Progenitor cell of endocrine pancreas (in vitro differentiated cells): ENCODE results near the gene ENOSF1. TPM values are rescaled to one million over a fixed set of nuclear protein-coding genes. Genes with fewer than 3 reads are reported as not detected.

ENCODE experiments used
- DNase-seq: peaks from one replicate; pipeline ENCODE4 v3.0.0; 2021; ENCODE audit warnings: low spot score; ENCODE audit not compliant: unreplicated experiment
- H3K27ac Mint-ChIP-seq: 2 replicates; pipeline ENCODE4 v1.8.0; 2021; ENCODE audit warnings: mild to moderate bottlenecking, moderate library complexity, mixed read lengths
- H3K27me3 Mint-ChIP-seq: 2 replicates; pipeline ENCODE4 v1.8.0; 2021; ENCODE audit warnings: mixed read lengths
- H3K36me3 Mint-ChIP-seq: 2 replicates; pipeline ENCODE4 v1.8.0; 2022; ENCODE audit warnings: mixed read lengths; ENCODE audit not compliant: insufficient read depth
- H3K4me1 Mint-ChIP-seq: 2 replicates; pipeline ENCODE4 v1.8.0; 2021; ENCODE audit warnings: low read depth, mixed read lengths
- H3K4me3 Mint-ChIP-seq: 2 replicates; pipeline ENCODE4 v1.8.0; 2021; ENCODE audit warnings: low read depth, mild to moderate bottlenecking, moderate library complexity, mixed read lengths
- H3K9me3 Mint-ChIP-seq: 2 replicates; pipeline ENCODE4 v1.8.0; 2021; ENCODE audit warnings: low read depth, mixed read lengths
- total RNA-seq: library from RNA; stranded (reverse); gene quantifications from 2 replicates; pipeline ENCODE4 v1.2.1, GENCODE V29; 2021
- TF ChIP-seq, protein P1 (sequence below): fragments of 200-600 bp; sonication (generic); IDR thresholded peaks from one replicate; pipeline ENCODE4 v1.5.0; 2021; ENCODE audit warnings: antibody characterized with exemption, mild to moderate bottlenecking; ENCODE audit not compliant: unreplicated experiment

ENOSF1 gene
- total RNA-seq, 1 donor from 2014 or later: 70.8 TPM

DNA sequence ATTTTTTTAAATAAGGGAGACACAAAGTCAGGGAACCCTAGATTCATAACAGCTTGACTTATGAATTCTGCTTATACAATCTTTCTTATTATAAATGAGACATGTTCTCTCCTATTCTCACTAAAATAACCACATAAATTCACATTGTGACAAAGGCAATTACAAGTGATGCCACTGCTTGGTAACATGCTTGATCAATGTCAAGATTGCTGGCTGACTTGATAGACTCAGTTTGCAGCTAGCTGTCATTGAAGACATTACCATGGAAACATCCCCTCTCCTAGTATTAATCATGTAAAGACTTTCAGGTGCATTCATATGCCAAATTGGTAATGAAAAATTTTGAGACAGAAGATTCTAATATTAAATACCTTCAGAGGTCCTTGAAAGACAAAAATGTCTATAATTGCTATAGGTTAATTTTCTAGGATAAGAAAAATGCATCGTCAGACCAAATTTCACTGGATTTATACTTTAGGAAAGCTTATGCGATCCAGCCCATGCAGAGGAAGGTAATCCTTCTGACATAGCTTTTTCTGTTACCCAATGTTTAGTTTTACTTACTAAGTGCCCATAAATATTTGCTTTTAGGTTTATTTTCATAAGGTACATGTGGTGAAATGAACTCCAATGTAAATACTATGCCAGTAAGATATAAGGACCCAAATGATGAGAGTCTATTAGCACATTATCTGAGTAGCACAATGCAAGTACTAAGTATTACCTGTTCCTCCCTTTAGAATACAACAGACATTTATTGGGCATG is 32.6 kb upstream of the ENOSF1 start:
- TF ChIP-seq, protein P1, sequence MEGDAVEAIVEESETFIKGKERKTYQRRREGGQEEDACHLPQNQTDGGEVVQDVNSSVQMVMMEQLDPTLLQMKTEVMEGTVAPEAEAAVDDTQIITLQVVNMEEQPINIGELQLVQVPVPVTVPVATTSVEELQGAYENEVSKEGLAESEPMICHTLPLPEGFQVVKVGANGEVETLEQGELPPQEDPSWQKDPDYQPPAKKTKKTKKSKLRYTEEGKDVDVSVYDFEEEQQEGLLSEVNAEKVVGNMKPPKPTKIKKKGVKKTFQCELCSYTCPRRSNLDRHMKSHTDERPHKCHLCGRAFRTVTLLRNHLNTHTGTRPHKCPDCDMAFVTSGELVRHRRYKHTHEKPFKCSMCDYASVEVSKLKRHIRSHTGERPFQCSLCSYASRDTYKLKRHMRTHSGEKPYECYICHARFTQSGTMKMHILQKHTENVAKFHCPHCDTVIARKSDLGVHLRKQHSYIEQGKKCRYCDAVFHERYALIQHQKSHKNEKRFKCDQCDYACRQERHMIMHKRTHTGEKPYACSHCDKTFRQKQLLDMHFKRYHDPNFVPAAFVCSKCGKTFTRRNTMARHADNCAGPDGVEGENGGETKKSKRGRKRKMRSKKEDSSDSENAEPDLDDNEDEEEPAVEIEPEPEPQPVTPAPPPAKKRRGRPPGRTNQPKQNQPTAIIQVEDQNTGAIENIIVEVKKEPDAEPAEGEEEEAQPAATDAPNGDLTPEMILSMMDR: no peak
- H3K27me3 Mint-ChIP-seq: no peaks in the 10 kb centered on the region

DNA sequence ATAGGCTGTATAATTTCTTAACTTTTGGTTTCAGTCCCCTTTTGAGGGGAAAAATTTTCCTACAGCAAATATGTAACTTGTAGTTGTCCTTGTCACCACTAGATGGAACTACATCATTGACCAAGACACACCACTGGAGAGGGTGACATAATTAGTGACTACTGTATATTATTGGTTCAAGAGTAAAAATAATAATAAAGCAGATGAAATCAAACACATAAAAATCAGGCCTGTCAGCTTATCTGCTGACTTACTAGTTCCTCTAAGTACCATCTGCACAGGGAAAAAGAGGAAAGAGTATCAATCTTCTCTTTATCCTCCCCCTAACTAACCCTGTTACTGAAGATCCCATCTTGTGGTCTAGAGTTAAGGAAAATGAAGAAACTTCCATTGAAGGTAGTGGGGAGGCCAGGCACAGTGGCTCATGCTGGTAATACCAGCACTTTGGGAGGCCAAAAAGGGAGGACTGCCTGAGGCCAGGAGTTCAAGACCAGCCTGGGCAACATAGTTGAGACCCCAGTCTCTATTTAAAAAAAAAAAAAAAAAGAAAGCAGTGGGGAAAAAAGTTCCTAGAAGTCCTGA is 29.6 kb upstream of the ENOSF1 start:
- Mint-ChIP-seq H3K27me3 (no peaks in the 10 kb centered on the region), H3K9me3 (no peaks in the 10 kb centered on the region), H3K4me3 (no peak overlapping the region), H3K27ac (no peak overlapping the region), H3K4me1 (no peaks in the 10 kb centered on the region), H3K36me3 (peaks cover 19% of the 10 kb centered on the region)
- DNase-seq: no peak
- TF ChIP-seq, protein P1: peak; percentile 75

More for the DNA sequence above, 32.6 kb upstream of the ENOSF1 start:
- no peak for DNase-seq
- Mint-ChIP-seq H3K36me3 (peaks cover 20% of the 10 kb centered on the region), H3K4me1 (no peaks in the 10 kb centered on the region), H3K9me3 (no peaks in the 10 kb centered on the region), H3K27ac (no peak overlapping the region), H3K4me3 (no peak overlapping the region)

DNA sequence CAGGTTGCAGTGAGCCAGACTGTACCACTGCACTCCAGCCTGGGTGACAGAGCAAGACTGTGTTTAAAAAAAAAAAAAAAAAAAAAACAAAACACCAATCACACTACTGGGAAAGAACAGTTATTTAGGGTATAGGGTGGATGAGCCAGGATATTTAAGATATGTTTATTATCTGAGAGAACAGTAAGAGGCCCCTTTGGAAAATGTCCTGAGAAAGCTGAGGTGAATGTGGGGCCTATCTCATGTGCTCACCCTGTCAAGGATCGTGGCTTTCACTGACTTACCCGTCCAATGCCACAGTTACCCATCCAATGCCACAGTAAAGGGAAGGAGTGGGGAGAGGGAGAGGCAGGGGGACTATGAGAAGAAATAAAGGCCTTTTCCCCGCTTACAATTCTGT is 19.9 kb upstream of the ENOSF1 start:
- no peak overlapping the region for H3K27ac Mint-ChIP-seq
- H3K36me3 Mint-ChIP-seq: peaks cover 35% of the 10 kb centered on the region
- H3K27me3 Mint-ChIP-seq: no peaks in the 10 kb centered on the region
- H3K4me1 Mint-ChIP-seq: no peaks in the 10 kb centered on the region
- H3K4me3 Mint-ChIP-seq: no peak overlapping the region
- TF ChIP-seq, protein P1: no peak
- DNase-seq: no peak
- H3K9me3 Mint-ChIP-seq: no peaks in the 10 kb centered on the region

DNA sequence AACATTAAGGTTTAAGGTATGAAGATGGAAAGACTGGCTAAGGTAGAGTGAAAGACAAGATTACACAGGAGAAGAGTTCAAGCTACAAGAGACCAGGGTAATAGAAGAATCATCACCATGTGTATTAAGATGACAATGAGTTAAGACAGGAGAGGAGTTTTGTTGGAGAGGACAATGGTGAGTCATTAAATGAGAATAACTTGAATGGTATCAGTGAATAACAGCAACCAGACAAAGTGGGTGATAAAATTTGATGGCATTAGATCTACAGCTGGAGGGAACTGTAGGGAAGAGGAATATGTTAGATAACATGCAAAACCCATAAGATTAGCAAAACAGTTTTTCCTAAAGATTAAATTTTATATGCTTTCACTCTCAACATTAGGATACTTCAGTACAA is 18.8 kb upstream of the ENOSF1 start:
- H3K4me3 Mint-ChIP-seq: no peak overlapping the region
- H3K4me1 Mint-ChIP-seq: no peaks in the 10 kb centered on the region
- no peak for DNase-seq
- H3K27me3 Mint-ChIP-seq: no peaks in the 10 kb centered on the region
- no peaks in the 10 kb centered on the region for H3K9me3 Mint-ChIP-seq
- peaks cover 31% of the 10 kb centered on the region for H3K36me3 Mint-ChIP-seq
- H3K27ac Mint-ChIP-seq: peak overlapping the region; percentile 30
- TF ChIP-seq, protein P1: no peak

DNA sequence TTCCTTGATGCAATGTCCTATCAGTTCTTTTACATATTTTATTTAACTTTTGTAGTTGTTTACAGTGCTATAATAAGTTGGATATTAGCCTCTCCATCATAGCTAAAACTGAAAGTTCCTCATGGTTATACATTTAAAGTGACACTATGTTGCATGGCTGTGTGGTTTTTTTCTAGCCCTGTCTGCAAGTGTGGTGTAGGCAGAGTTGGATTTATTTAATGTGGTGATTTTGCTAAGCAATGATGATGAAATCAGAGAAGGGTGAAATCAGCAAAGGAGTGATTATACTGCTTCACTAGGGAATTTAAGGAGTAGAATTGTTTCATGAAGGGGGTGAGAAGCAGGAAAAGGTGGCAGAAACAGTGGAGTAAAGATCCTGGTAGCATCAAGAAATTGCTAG is 18.3 kb upstream of the ENOSF1 start:
- H3K27me3 Mint-ChIP-seq: no peaks in the 10 kb centered on the region
- TF ChIP-seq, protein P1: no peak
- H3K36me3 Mint-ChIP-seq: peaks cover 27% of the 10 kb centered on the region
- no peaks in the 10 kb centered on the region for H3K4me1 Mint-ChIP-seq
- no peak overlapping the region for H3K4me3 Mint-ChIP-seq
- no peak for DNase-seq
- no peaks in the 10 kb centered on the region for H3K9me3 Mint-ChIP-seq
- no peak overlapping the region for H3K27ac Mint-ChIP-seq
